CD4-positive, alpha-beta T cell treated with Interleukin-6 at 100 ng/mL for 8 hours (primary cell): Measurements from ENCODE around the gene FAM107B.

ENCODE experiments used
- DNase-seq: peaks from one replicate; pipeline ENCODE4 v3.0.0-alpha.2; 2020; ENCODE audit warnings: mixed read lengths, low spot score

Gene FAM107B

GRCh38 chr10:14776546-14776945, 1.8 kb upstream of the FAM107B start:
- DNase-seq: no peak

GRCh38 chr10:14775656-14776055, 959 bp upstream of the FAM107B start:
- no peak for DNase-seq

- no peak for DNase-seq
Observed at GRCh38 chr10:14774214-14774580, 500 bp downstream of the FAM107B start.

GRCh38 chr10:14773551-14774213, 1.0 kb downstream of the FAM107B start:
- DNase-seq: no peak

GRCh38 chr10:14772399-14772798, 2.3 kb downstream of the FAM107B start:
- DNase-seq: no peak

GRCh38 chr10:14770927-14771326, 3.8 kb downstream of the FAM107B start:
- no peak for DNase-seq

- no peak for DNase-seq
Observed at GRCh38 chr10:14761372-14761771, 13.3 kb downstream of the FAM107B start.

- DNase-seq: peak; percentile 4
Observed at GRCh38 chr10:14758994-14759664, 15.6 kb downstream of the FAM107B start.

GRCh38 chr10:14758451-14758850, 16.2 kb downstream of the FAM107B start:
- DNase-seq: no peak

- no peak for DNase-seq
Observed at GRCh38 chr10:14757986-14758385, 16.7 kb downstream of the FAM107B start.

GRCh38 chr10:14757394-14757793, 17.3 kb downstream of the FAM107B start:
- DNase-seq: no peak

GRCh38 chr10:14753441-14753840, 21.3 kb downstream of the FAM107B start:
- no peak for DNase-seq

GRCh38 chr10:14751921-14752320, 22.8 kb downstream of the FAM107B start:
- no peak for DNase-seq

- DNase-seq: no peak
Observed at GRCh38 chr10:14751014-14751896, 23.4 kb downstream of the FAM107B start.

GRCh38 chr10:14749070-14749809, 25.5 kb downstream of the FAM107B start:
- DNase-seq: no peak

- no peak for DNase-seq
Observed at GRCh38 chr10:14748441-14748840, 26.3 kb downstream of the FAM107B start.

GRCh38 chr10:14742815-14743214, 31.9 kb downstream of the FAM107B start:
- no peak for DNase-seq

- no peak for DNase-seq
Observed at GRCh38 chr10:14742382-14742781, 32.3 kb downstream of the FAM107B start.

- no peak for DNase-seq
Observed at GRCh38 chr10:14740684-14741247, 33.9 kb downstream of the FAM107B start.

- no peak for DNase-seq
Observed at GRCh38 chr10:14737808-14738545, 36.7 kb downstream of the FAM107B start.

- DNase-seq: no peak
Observed at GRCh38 chr10:14736600-14737081, 38.1 kb downstream of the FAM107B start.
